Activated T-cell treated with anti-CD3 and anti-CD28 coated beads, Interleukin-2, amount 50 U/mL, for 24 hours (primary cell): ENCODE results near the gene C17orf107.

ENCODE experiments used
- DNase-seq: peaks from one replicate; pipeline ENCODE4 v3.0.0-alpha.2; 2020
- H3K27ac Mint-ChIP-seq: 2 replicates; pipeline ENCODE4 v1.8.0; 2020; ENCODE audit warnings: mild to moderate bottlenecking, mixed read lengths
- H3K27me3 Mint-ChIP-seq: 2 replicates; pipeline ENCODE4 v1.8.0; 2020; ENCODE audit warnings: mixed read lengths
- H3K36me3 Mint-ChIP-seq: 2 replicates; pipeline ENCODE4 v1.8.0; 2020; ENCODE audit warnings: low read depth, mixed read lengths
- H3K4me1 Mint-ChIP-seq: 2 replicates; pipeline ENCODE4 v1.8.0; 2020; ENCODE audit warnings: low read depth, mixed read lengths
- H3K4me3 Mint-ChIP-seq: 2 replicates; pipeline ENCODE4 v1.8.0; 2020; ENCODE audit warnings: mild to moderate bottlenecking, moderate library complexity, mixed read lengths
- H3K9me3 Mint-ChIP-seq: 2 replicates; pipeline ENCODE4 v1.8.0; 2020; ENCODE audit warnings: mixed read lengths

Gene C17orf107

GRCh38 chr17:4891411-4892410 lies 7.6 kb upstream of the C17orf107 start:
- no peak for DNase-seq
- Mint-ChIP-seq H3K4me1 (no peaks in the 10 kb centered on the region), H3K36me3 (peaks cover 76% of the 10 kb centered on the region), H3K27me3 (no peaks in the 10 kb centered on the region), H3K27ac (no peak overlapping the region), H3K4me3 (no peak overlapping the region), H3K9me3 (no peaks in the 10 kb centered on the region)

GRCh38 chr17:4892499-4893221 lies 6.7 kb upstream of the C17orf107 start:
- no peak for DNase-seq
- Mint-ChIP-seq H3K27me3 (no peaks in the 10 kb centered on the region), H3K36me3 (peaks cover 73% of the 10 kb centered on the region), H3K9me3 (no peaks in the 10 kb centered on the region), H3K4me1 (no peaks in the 10 kb centered on the region), H3K27ac (no peak overlapping the region), H3K4me3 (no peak overlapping the region)

GRCh38 chr17:4893272-4893671 lies 6.1 kb upstream of the C17orf107 start:
- H3K9me3 Mint-ChIP-seq = no peaks in the 10 kb centered on the region
- H3K36me3 Mint-ChIP-seq = peaks cover 70% of the 10 kb centered on the region
- DNase-seq = no peak
- no peaks in the 10 kb centered on the region for H3K27me3 Mint-ChIP-seq
- H3K4me1 Mint-ChIP-seq = peaks cover 3% of the 10 kb centered on the region
- H3K27ac Mint-ChIP-seq = no peak overlapping the region
- H3K4me3 Mint-ChIP-seq = no peak overlapping the region

GRCh38 chr17:4893721-4894560 lies 5.4 kb upstream of the C17orf107 start:
- Mint-ChIP-seq H3K27ac (no peak overlapping the region), H3K36me3 (peaks cover 68% of the 10 kb centered on the region), H3K4me1 (peaks cover 8% of the 10 kb centered on the region), H3K27me3 (no peaks in the 10 kb centered on the region), H3K9me3 (no peaks in the 10 kb centered on the region), H3K4me3 (no peak overlapping the region)
- DNase-seq = no peak

- Mint-ChIP-seq H3K4me1 (peaks cover 16% of the 10 kb centered on the region), H3K27ac (no peak overlapping the region), H3K36me3 (peaks cover 67% of the 10 kb centered on the region), H3K9me3 (no peaks in the 10 kb centered on the region), H3K4me3 (no peak overlapping the region), H3K27me3 (peaks cover 2% of the 10 kb centered on the region)
- no peak for DNase-seq
Measured at GRCh38 chr17:4895121-4895520, 4.2 kb upstream of the C17orf107 start.

- DNase-seq = no peak
- peaks cover 63% of the 10 kb centered on the region for H3K36me3 Mint-ChIP-seq
- H3K27me3 Mint-ChIP-seq = peaks cover 2% of the 10 kb centered on the region
- no peak overlapping the region for H3K27ac Mint-ChIP-seq
- peaks cover 19% of the 10 kb centered on the region for H3K4me1 Mint-ChIP-seq
- no peaks in the 10 kb centered on the region for H3K9me3 Mint-ChIP-seq
- H3K4me3 Mint-ChIP-seq = no peak overlapping the region
Measured at GRCh38 chr17:4895657-4896331, 3.5 kb upstream of the C17orf107 start.

- H3K36me3 Mint-ChIP-seq = peaks cover 55% of the 10 kb centered on the region
- H3K9me3 Mint-ChIP-seq = no peaks in the 10 kb centered on the region
- peaks cover 2% of the 10 kb centered on the region for H3K27me3 Mint-ChIP-seq
- H3K4me3 Mint-ChIP-seq = no peak overlapping the region
- no peak overlapping the region for H3K27ac Mint-ChIP-seq
- H3K4me1 Mint-ChIP-seq = peaks cover 24% of the 10 kb centered on the region
- DNase-seq = no peak
Measured at GRCh38 chr17:4896332-4897197, 2.8 kb upstream of the C17orf107 start.

- peaks cover 26% of the 10 kb centered on the region for H3K4me1 Mint-ChIP-seq
- no peaks in the 10 kb centered on the region for H3K9me3 Mint-ChIP-seq
- peaks cover 51% of the 10 kb centered on the region for H3K36me3 Mint-ChIP-seq
- no peak overlapping the region for H3K4me3 Mint-ChIP-seq
- peaks cover 2% of the 10 kb centered on the region for H3K27me3 Mint-ChIP-seq
- no peak for DNase-seq
- no peak overlapping the region for H3K27ac Mint-ChIP-seq
Measured at GRCh38 chr17:4897198-4897687, 2.1 kb upstream of the C17orf107 start.

GRCh38 chr17:4897785-4898184 lies 1.6 kb upstream of the C17orf107 start:
- Mint-ChIP-seq H3K27ac (no peak overlapping the region), H3K9me3 (no peaks in the 10 kb centered on the region), H3K4me1 (peaks cover 32% of the 10 kb centered on the region), H3K27me3 (peaks cover 2% of the 10 kb centered on the region), H3K4me3 (no peak overlapping the region), H3K36me3 (peaks cover 47% of the 10 kb centered on the region)
- DNase-seq = no peak

- Mint-ChIP-seq H3K9me3 (no peaks in the 10 kb centered on the region), H3K27ac (no peak overlapping the region), H3K36me3 (peaks cover 43% of the 10 kb centered on the region), H3K4me1 (peaks cover 38% of the 10 kb centered on the region), H3K27me3 (peaks cover 2% of the 10 kb centered on the region), H3K4me3 (peak overlapping the region; percentile 36)
- DNase-seq = no peak
Measured at GRCh38 chr17:4898351-4898750, 985 bp upstream of the C17orf107 start.

GRCh38 chr17:4898927-4899326 lies 409 bp upstream of the C17orf107 start:
- Mint-ChIP-seq H3K27ac (no peak overlapping the region), H3K9me3 (no peaks in the 10 kb centered on the region), H3K27me3 (peaks cover 2% of the 10 kb centered on the region), H3K4me1 (peaks cover 41% of the 10 kb centered on the region), H3K4me3 (peak overlapping the region; percentile 83), H3K36me3 (peaks cover 39% of the 10 kb centered on the region)
- no peak for DNase-seq

GRCh38 chr17:4900231-4901107 lies 1.1 kb downstream of the C17orf107 start:
- Mint-ChIP-seq H3K27me3 (peaks cover 2% of the 10 kb centered on the region), H3K36me3 (peaks cover 24% of the 10 kb centered on the region), H3K4me1 (peaks cover 41% of the 10 kb centered on the region), H3K4me3 (peak overlapping the region; percentile 83), H3K9me3 (no peaks in the 10 kb centered on the region), H3K27ac (peak overlapping the region; percentile 93)
- DNase-seq = peak; percentile 67
